HG03575 (cell line): ENCODE results near the gene ZBTB20.

ENCODE experiments used
- ATAC-seq: cut with Tn5 transposase; IDR thresholded peaks from one replicate; pipeline ENCODE4 v1.9.1; 2021; ENCODE audit not compliant: unreplicated experiment, insufficient number of reproducible peaks, low FRiP score; ENCODE audit errors: extremely low read depth

ZBTB20 gene

GRCh38 chr3:114962189-114962588 lies 184.9 kb downstream of the ZBTB20 start:
- ATAC-seq = no peak

GRCh38 chr3:114958930-114959329 lies 188.2 kb downstream of the ZBTB20 start:
- no peak for ATAC-seq

DNA sequence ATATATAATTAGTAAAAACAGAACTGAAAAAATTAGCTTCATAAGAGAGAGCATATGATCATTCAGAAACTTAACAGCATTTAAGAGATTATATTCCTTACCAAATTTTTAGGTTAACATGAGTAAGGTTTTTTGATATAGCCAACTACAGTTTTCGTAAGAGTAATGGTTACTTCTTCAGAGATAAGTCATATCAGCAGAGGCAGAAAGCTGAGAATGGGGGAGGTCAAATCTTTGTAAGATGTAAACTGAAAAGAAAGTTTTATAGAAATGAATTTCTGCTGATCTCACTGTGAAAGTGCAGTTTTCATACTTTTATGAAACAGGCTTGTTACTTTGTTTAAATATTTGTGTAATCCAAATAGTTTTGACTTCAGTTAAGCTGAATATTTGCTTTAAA lies 193.3 kb downstream of the ZBTB20 start:
- no peak for ATAC-seq

GRCh38 chr3:114953215-114953799 lies 193.8 kb downstream of the ZBTB20 start:
- ATAC-seq = no peak

- no peak for ATAC-seq
These were observed 204.3 kb downstream of the ZBTB20 start for GRCh38 chr3:114942773-114943172.

- ATAC-seq = no peak
These were observed 205.3 kb downstream of the ZBTB20 start for GRCh38 chr3:114941626-114942309.

DNA sequence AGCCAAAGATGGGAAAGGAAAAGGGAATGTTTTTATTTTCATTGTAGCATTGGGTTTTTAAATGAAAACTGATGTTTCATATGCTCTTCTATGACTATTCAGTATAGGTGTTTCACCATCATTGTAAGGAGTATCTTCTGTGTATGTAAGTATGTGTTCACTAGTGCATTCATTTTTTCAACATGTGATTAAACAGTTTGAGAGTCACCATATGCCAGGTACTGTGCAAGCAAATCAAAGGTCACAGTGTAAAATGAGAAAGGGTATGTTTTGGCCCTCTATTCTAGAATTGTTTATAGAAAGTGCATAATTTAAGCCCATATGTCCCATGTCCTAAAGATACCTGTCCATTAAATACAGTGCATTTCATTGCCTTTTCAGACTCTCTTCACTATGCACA lies 207.2 kb downstream of the ZBTB20 start:
- no peak for ATAC-seq

DNA sequence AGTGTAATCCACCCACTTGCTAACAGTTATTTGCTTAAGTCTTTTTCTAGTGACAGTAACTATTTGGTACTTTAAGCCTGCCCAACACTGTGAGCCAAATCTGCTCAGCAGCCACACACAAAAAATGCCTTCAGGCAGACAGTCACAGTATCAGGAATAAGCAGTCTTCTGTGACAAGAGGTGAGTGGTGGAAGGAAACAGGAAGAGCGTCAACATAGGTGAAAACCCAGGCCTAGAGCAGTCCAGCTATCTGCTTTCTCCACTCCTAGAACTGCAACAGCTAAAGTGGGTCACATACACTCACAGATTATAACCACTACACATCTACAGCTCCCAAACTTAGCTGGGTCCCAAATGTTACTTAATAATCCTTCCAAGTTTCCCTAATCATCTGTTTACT lies 213.7 kb downstream of the ZBTB20 start:
- ATAC-seq = no peak

GRCh38 chr3:114929971-114930732 lies 216.9 kb downstream of the ZBTB20 start:
- no peak for ATAC-seq

DNA sequence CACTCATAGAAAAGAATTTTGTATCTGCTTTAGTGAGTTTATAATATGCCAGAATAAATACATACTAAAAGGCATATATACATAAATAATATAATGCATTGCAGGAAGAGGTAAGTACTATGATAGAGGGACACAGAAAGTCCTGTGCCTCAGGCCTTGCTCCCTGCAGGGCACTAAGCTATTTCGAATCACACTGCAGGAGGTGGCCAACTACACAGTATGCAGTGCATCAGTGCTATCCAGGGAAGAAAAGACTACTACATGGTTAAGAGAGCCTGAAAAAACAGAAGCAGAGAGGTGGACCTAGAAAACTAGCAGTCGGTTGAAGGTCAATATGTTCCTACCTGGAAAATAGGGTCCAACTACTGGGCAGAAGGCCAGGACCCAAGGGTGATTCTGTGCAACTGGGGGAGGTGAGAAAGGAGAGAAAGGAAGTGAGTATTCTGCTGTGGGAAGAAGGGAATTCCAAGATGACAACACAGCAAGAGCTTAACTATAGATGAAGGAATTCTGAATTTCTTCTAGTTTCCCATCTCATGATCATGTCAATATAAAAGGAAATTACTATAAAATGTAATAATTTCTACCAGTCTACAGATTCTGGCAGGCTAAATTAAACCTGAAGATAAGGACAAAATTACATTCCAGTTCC lies 218.0 kb downstream of the ZBTB20 start:
- ATAC-seq = no peak

DNA sequence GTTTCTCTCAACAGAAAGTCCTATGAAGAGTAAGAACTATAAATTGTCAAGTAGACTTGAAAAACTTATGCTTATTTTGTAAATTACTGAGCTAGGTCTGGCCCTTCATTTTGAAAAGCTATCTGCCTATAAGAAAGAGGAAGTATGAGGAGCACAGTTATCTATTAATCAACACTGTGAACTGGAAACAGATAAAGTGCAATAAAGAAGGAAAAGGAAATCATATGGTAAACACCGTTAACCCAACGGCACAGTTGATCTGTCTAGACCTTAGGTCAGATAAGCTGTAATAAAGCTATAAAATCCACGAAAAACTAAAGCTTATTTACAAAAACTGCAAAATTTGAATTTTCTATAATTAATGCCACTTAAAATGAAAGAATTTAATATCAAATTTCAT lies 242.5 kb downstream of the ZBTB20 start:
- no peak for ATAC-seq

GRCh38 chr3:114903213-114903612 lies 243.9 kb downstream of the ZBTB20 start:
- no peak for ATAC-seq

GRCh38 chr3:114902691-114903101 lies 244.4 kb downstream of the ZBTB20 start:
- ATAC-seq = no peak

GRCh38 chr3:114900908-114901307 lies 246.2 kb downstream of the ZBTB20 start:
- no peak for ATAC-seq

- no peak for ATAC-seq
These were observed 247.7 kb downstream of the ZBTB20 start for GRCh38 chr3:114899186-114899931.

GRCh38 chr3:114896978-114897377 lies 250.1 kb downstream of the ZBTB20 start:
- ATAC-seq = no peak

DNA sequence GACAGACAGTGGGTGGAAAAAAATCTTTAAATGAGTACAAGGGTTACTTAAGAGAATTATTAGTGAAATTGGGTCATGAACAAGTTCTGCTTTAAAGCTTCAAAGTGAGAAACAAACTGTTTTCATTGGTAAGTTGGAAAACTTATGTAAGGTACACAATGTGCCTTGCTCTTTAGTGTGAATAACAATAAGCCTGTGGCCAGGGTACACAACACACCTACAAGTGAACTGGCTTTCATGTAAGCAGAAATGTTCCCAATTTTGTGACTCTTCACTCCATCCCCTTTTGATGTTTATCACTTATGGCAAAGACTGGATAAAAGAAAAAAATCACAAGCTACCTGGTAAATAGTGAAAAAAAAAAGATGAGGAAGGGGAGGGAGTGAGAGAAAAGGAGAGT lies 253.7 kb downstream of the ZBTB20 start:
- no peak for ATAC-seq

DNA sequence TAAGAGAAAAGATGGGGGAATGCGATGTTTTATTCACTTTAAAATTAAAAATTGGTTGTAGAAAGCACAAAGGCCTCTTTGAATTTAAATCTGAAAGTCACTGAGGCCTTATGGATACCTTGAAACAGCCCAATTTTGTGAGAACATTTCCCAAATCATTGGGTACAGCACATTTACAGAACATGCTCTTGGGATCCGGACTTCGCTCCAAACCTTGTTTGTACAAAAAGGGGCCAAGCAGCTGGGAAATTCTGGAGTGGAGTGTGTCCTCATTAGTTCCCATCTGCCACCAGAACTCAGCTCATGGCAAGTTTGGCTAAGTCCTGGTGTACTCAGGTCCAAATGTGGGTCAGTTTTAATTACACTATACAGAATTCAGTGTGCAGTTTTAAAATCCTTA lies 254.2 kb downstream of the ZBTB20 start:
- ATAC-seq = no peak
